Right lung (tissue), 5 donors: ENCODE measurements around the gene LEMD2. TPM values are rescaled to one million over a fixed set of nuclear protein-coding genes. Genes with fewer than 3 reads are reported as not detected.

Experiments used
- DNase-seq, 2 donors: peaks; one replicate each; pipeline ENCODE4 v3.0.0-alpha.2; 2013
- polyA plus RNA-seq, 5 donors: library from polyadenylated mRNA; unstranded; fragments of 120-200 nt; gene quantifications; one replicate each; pipeline versions ENCODE4 v1.2.1 to v1.2.3, GENCODE V29; 2013; ENCODE audit warnings: inconsistent platforms in 1 of 5, low replicate concordance in 1 of 5; ENCODE audit not compliant: insufficient read length in 5 of 5, insufficient read depth in 1 of 5

The LEMD2 gene
- polyA plus RNA-seq, 5 donors: 66.0 to 80.1 (median 68.1) TPM

DNA sequence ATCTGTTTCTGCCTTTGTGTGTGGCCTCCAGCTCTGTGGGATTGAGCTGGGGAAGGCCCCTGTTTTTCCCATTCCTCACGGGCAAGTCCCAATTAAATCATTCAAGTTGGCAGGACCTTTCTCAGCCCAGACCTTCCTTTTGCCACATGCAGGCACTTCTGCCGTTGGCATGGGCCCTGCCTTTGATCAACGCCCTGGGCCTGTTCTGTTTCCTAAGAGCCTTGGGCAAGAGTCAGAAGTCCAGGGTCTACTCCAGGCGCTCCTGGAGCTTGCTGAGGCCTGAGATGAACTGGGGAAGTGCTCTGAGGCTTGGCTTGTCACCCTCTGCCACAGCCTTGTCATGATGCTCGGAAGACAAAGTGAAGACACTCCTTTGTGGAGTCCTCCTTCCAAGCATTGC is 49.4 kb downstream of the LEMD2 start:
- no peak for DNase-seq

DNA sequence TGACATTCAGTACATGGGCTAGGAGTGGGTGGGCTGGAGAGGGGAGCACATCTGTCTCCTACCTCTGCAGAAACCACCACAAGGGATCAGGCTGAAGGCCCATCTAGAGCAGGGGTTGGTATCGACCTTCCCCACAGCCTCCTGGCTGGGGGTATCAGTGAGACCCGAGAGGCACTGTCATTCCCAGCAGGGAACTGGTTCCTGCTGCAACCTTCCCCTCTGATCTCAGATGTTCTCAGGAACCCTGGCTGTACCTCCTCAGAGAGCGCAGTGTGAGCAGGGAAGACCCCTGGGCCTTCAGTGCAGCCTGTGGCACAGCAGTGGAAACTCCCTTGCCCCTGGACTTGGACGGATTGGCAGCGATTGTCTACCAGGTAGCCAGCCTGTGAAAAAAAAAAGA is 50.1 kb downstream of the LEMD2 start:
- no peak for DNase-seq

DNA sequence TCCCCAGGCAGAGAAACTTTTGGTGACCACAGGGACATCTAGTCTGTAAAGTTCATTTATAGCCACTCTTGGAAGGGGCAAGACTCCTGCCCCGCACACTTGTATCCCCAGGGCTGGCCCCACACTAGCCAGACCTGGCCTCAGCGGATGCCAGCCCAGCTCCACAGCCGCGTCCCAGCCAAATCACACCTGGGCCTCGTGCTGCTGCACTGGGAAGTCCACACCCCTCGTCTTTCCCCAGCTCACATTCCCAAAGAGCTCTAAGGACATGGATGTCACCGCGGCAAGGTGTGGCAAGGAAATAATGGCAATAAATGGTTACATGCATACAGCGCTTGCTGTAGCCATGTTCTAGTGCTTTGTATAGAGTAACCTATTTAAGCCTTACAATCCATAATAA is 50.8 kb downstream of the LEMD2 start:
- no peak for DNase-seq

DNA sequence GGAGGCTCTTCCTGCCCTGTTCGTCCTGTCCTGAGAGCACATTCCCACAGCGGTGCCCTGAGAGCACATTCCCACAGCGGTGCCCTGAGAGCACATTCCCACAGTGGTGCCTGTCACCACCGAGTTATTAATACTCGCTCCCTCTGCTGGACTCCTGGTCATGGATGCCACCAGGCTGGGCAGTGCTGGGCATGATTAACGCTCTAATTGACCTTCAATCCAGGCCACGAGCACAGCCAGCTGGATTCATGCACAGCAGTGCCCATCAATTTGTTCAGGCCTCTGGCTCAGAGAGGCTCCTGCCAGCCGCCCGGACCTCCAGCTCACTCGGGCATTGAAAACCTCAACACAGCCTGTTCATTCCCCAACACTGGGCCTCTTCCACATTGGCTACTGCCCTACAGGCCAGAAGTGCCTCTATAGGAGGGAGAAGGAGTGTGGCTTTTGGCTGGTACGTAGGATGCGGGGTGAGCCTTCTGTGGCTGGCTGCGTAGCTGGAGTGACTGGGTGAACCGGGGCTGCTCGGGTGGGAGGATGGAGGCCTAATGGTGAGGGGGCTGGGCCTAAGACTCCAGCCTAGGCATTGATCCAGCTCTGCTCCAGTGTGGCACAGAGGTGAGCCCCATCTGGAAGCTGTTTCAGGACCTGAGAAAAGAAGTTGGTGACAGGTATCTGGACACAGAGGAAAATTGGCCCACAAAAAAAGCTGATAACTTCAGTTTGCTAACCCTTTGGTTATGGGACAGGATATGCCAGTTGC is 51.5 kb downstream of the LEMD2 start:
- DNase-seq: no peak

DNA sequence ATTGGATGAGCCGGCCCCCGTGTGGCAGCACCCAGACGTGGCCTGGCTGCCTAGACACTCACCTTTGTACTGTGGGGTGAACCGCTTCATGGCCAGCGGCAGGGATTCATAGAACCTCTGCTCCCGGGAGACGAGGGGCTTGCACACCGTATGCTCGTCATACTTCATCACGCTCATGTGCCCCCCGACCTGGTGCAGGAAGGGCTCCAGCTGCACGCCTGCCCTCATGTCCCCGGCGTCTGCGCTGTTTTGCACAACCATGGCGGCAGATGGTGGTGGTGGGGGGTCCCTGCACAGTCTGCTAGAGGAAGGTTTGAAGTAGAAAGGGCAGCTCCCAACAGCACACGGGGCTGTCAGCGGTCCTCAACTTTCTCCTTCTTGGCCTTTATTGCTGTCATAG is 53.7 kb downstream of the LEMD2 start:
- DNase-seq: no peak

DNA sequence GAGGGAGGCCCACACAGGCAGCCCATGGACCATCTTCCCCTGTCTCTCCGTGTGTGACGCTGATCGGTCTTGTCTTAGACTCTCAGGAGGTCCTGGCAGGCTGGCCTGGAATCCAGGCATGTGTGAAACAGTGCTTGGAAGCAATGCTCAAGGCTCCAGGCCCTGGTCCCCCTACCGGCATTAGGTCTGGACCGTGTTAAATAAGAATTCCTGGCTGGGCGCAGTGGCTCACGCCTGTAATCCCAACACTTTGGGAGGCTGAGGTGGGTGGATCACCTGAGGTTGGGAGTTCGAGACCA is 55.3 kb downstream of the LEMD2 start:
- DNase-seq: no peak

DNA sequence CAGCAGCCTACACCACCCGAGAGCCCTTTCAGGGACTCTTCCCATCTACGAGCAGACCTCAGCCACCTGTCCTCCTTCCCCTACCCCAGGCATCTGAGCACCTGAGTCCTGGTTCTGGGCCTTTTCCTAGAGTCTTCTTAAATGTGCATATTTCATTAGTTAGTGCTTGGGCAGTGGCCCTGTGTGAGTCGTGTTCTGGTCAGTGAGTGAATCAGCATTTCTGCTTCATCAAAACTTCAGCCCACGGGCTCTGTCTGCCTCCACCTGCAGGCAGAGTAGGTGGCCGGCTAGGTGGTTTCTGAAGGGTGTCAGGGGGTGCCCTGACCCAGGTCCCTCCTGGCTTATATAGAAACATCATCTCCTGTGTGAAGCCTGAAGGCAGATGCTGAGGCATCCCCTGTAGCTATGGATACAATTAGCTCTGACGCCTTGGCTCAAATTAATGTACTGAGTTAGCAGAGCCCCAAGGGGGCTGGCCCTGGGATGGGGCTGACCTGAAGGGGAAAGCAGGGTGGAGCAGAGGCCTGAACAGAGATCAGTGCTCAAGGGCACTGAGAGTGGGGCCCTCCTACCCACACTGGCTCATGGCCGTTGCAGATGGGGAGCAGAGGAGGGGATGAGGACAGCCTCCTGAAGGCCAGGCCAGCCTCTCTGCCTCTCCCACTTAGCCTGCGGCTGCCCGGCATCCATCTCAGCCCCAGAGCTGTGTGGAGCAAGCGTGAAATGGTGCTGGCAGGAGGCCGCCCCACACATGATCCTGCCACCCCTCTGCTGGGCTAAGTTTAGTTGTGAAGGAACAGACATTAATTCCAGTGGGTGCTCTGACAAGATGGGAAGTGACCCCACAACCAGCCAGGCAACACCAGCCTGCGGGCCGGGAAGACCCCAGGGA is 55.9 kb downstream of the LEMD2 start:
- DNase-seq: no peak

DNA sequence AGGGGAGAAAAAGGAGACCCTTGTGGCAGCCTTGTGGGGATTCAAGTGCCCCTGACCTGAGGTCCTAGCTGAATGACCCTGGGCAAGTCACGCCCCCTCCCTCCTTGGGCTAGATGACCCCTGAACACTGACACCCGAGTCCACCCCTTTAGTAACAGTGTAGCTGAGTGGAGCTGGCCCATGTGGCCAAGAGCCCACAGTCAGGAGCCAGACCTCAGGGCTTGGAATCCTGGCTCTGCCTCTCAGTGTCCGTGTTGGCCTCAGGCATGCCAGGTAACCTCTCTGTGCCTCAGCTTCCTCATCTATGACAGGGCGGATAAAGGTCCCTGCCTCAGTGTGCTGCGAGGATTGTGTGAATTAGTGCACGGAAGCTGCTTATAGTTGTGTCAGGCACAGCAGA is 56.5 kb downstream of the LEMD2 start:
- DNase-seq: no peak

DNA sequence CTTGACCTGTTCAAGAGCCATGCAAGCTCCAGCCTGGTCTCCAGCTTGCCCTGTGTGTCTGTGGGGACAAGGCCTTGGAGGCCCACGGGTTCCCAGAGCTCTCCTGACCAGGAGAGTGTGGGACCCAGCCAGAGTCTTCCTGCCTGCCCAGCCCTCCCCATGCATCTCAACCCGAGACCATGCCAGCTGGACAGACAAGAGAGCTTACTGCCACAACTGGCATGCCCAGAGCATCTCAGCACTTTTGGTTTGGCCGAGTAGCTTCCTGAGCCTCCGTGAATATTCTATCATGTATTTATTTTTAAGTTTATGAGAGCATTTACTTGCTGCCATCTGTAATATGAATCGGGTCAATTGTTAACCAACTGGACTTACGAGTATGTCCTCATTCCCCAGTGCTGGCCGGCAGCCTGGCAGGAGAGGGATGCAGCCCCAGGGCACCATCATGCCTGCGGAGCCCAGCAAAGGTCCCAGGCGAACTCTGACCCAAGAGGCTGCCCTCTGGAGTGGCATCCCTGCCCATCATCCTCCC is 57.1 kb downstream of the LEMD2 start:
- no peak for DNase-seq

DNA sequence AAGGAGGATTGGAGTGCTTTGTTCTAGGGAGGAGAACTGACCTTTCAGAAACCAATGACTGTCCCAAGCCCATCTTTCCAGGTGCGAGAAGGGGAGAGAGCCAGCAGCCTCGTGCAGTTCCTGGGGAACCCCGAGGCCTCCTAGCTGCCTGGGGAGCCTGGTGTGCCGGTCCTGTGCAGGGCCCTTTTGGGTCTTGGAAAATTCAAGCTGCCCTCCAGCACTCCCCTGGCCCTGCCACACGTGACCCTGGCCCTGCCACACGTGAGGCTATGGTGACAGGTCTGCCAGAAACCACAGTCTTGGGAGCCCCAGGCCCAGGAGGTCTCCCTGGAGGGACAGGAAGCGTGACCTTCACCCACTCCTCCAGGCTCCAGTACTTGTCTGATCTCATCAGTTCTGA is 57.9 kb downstream of the LEMD2 start:
- no peak for DNase-seq

DNA sequence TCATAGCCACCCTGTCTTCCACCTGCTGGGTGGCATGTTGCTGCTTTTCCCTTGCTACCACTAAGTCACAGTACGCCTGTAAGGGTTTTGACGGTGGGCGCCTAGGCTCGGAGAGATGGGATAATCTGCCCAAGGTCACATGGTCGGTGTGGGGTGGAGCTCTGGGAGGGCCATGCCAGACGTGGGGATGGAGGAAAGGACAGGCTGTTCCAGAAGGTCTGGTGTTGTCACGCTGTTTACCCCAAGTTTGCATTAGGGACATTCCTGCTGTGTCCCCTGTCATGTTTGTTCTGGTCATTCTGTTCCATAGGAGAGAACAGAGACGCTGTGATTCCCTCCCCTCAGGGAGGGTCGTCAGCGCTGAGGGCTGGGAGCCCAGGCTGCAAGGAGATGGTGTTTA is 58.3 kb downstream of the LEMD2 start:
- DNase-seq: no peak

DNA sequence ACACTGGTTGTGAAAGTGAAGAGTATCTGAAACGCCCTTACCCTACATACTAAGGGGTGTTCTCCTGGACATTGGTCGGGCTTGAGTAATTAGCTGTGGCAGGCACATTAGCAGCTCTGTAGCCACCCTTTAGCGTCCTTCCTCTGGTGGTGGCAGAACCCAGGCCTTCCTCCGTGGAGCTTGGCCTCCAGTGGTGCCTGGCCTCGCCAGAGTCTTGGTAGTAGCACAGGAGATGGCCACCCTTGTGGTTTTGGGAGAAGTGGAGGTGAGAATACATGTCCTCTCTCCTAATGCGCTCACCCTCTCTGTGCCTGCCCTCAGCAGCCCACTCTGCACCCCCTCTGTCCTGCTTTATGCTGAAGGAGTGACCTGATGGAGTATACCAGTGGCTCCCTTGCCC is 59.9 kb downstream of the LEMD2 start:
- DNase-seq: no peak

DNA sequence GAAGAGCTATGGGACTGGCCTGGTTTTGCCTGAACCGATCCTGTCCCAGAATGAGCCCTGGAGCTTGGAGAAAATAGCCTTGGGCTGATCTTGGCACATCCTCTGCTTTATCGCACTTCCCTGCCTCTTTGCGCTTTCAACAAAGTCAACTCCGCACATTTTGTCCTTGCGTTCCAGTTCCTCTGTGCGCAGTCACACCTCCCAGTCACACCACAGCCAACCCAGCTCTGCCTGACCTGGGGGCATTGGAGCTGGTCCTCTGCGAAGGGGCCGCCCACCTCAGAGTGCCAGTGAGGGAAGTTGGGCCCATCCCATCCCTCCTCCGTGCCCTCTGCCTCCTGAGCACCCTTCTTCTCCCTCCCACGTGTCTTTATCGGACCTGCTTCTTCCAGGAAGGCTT is 60.5 kb downstream of the LEMD2 start:
- no peak for DNase-seq

DNA sequence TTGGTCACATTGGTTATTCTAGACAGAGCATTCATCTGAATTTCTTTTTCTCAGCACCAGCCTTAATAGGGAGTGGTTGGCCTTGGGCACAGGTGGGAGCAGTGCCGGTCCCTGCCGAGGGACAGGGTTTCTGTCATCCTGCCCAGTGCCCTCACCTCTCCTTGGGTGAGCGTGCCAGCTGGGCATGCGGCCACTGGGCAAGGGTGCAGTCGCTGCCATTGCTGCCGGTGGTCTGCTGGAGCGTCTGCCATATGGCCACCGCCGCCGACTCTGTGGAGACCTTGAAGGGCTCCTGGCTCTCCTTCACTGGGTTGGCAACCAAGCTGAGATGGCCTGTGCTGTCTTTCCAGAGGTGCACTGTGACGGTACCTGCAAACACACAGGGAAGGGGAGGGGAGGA is 61.0 kb downstream of the LEMD2 start:
- no peak for DNase-seq

DNA sequence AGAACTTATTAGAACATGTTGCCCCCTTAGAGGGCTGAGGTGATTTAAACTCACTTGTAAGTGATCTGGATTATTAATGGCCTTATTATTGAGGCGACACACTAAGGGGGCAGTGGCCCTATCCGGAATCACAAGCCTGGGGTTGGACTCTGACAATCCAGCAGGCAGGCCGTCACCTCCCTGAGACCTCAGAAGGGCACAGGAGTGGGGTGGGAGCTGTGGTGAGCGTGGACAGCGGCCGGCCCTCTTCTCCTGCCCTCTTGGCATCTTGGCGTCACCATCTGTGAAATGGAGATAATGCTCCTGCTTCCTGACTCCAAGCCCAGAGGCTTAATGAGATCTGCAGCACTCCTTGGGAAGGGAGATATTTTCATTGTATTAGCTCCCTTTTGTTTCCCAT is 61.8 kb downstream of the LEMD2 start:
- no peak for DNase-seq

DNA sequence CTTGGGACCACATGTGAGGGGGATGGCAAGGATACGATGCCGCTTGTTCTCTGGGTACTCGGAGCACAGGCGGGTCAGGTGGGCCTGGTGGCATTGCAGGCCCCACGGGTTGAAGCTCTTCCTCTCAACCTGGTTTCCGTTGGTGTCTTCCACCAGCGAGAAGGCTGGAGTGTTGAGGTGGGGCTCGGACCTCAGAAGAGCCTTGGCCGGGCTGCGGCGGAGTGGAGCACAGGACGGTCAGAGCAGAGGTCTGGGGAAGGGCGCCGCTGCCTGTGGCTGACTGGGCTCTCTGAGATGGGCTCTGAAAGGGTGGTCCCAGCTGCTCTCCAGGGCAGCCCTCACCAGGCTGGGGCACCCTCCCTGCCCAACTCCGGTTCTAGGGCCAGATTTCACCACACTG is 62.2 kb downstream of the LEMD2 start:
- DNase-seq: no peak

DNA sequence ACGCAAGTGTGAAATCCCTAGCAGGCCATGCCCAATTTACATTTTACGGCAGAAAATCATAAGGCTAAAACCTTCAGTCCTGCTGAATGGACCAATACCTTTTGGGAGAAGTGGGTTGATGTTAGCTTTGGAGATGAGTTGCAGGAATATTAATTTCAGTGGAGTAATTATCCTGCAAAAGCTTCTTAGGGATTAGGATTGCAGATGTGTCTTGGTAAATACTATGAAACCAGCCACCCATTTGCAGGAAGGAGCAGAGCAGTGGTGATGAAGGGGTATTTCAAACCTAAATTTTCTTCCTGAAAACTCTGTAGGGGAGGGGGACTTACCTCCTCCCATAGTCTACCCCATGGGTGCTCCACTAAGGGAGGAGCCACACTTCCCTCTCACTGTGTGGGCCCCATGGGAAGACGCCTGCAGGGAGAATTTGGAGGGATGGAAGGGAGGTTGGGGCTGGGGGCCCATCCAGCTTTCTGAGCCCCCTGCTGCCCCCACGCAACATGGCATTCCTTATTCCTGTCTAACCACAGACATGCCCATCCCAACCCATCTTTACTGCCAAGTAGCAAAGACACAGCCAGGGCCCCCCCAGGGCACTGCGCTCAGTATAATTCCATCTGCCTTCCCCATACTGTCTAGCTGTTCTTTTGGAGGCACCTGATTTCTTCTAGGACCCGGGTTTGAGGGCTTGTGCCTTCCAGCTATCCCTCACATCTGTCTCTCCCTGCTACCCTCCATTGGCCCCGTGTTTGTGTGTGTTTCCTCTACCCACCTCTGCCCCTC is 62.8 kb downstream of the LEMD2 start:
- no peak for DNase-seq

DNA sequence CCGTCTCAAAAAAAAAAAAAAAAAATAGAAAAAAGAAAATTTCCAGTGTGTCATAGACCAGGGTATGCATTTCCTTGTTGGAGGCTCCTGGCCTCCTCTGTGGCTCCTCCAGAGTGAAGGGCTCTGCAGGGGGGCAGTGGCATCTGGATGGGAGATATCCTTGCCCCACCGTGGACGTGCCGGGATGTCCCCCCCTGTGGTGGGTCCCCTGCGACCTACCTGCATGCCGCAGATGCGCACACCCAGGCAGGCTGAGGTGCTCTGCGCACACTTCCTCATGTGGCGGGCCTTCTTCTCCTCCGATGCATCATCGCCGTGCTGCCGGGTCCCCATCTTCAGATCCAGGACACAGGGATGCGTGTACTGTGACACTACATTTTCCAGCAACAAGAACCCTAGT is 63.7 kb downstream of the LEMD2 start:
- no peak for DNase-seq

DNA sequence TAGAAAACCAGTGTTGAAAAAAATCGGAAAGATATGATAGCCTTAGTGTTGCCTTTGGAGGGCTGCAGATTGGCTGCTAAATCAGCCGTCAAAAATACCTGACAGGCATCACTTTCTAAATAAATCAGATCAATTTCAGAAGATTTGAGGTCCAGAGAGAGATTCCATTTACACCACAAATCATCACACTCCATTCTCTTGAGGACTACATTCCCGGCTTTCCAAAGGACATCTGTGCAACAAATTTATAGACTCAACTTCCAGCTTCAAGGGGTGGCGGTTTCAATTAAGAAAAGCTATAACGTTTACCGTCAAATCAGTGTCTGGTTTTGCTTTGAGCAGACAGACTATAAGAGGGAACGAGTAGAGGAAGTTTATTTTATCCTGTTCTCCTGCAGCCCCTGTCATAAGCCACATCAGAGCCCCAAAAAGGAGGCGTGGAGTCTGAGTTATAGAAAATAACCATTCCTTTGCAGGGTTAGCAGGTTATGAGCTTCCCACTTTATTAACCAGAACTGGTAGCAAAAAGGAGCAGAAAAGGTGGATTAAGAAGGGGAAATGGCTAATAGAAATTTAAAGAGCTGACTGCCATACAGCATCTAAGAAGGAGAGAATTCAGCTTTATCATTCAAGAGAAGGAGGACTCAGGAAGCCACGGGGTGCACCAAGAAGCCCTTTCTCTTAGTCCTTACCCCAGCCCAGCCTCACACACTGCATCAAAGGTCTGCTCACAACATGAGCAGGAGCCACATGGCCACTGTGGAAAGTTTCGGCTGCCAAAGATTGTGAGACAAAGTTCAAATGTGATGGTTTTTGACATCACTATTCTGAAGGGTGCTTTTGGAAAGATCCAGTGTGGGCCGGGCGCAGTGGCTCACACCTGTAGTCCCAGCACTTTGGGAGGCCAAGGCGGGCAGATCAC is 64.6 kb downstream of the LEMD2 start:
- no peak for DNase-seq

DNA sequence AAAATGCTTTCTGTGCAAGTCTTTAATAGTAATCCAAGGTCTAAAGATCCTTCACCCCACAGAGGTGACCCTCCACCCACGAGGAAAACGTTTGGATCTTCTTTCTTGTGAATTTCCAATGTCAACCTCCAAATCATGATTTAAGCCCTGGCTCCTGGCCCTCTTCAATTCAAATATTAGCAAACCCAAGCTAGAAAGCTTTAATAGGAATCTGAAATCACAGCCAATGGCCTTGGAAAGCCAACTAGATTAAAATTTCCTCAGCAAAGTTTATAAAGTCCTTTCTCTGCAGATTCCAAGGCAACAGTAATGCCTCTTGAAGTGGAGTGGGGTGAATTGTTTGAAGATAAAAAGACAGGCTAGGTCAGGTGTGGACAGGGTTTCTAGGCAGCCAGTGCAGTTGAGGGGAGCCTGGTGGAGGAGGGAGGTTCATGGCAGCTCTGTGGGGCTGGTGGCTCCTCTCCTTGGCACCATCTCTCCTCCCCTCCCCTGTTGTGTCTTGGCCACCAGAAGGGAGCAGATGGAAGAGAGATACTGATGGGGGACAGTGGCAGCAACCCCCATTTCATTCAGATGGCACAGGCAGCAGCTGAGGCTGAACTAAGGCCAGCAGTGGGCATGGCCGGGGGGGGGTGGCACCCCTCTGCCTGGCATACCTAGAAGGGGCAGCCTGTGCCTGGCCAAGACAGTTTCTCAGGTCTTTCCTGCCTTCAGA is 65.4 kb downstream of the LEMD2 start:
- no peak for DNase-seq
